ENCODE measurements around the gene KNCN. TPM values are rescaled to one million over a fixed set of nuclear protein-coding genes. Genes with fewer than 3 reads are reported as not detected.
A peak's percentile ranks its signal among the peaks of the same experiment; 100 is the strongest.

Gene KNCN
- total RNA-seq, 1 donor from 2014 or later, result not detected

DNA sequence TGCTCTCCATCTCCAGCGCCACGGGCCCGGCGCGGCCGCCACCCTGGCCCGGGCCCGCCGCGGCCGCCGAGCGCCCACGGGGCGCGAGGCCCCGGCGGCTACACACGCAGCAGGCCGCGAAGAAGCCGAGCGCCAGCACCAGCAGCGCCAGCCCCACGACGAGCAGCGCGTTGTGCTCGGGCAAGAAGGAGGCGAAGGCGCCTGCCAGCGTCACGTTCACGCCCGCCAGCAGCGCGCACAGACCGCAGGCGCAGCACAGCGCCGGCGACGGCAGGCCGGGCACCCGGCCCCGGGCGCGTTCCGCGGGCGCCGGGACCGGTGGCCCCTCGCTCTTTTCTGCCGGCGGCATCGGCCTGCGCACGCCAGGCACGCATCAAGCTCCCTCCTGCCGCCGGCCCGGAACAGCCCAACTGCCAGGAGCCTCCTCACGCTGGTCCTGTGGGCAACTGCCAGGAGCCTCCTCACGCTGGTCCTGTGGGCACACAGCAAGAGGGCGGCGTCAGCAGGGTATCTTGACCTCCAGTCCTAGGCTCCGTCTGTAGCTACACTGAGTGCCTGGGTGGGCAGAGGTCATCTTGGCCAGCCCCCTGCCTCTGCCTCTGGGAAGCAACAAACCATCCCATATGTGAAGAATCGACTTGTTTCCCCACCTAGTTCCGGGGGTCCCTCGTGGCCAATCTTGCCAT, 18.1 kb downstream of the KNCN start:
- no peak for TF ChIP-seq CTCF (IDR thresholded peaks at IDR 0.05; ENCODE audit: unreplicated experiment)
- Mint-ChIP-seq H3K9me3 (peaks cover 14% of the 10 kb centered on the region), H3K4me1 (peaks cover 6% of the 10 kb centered on the region), H3K4me3 (peak overlapping the region; percentile 64), H3K27ac (no peak overlapping the region), H3K27me3 (ENCODE audit: low read depth) (peaks cover 79% of the 10 kb centered on the region), H3K36me3 (no peaks in the 10 kb centered on the region)
- peak in 1 of 2 experiments; percentile 61 for DNase-seq (ENCODE audit: low spot score in 2 of 2, unreplicated experiment in 2 of 2)

DNA sequence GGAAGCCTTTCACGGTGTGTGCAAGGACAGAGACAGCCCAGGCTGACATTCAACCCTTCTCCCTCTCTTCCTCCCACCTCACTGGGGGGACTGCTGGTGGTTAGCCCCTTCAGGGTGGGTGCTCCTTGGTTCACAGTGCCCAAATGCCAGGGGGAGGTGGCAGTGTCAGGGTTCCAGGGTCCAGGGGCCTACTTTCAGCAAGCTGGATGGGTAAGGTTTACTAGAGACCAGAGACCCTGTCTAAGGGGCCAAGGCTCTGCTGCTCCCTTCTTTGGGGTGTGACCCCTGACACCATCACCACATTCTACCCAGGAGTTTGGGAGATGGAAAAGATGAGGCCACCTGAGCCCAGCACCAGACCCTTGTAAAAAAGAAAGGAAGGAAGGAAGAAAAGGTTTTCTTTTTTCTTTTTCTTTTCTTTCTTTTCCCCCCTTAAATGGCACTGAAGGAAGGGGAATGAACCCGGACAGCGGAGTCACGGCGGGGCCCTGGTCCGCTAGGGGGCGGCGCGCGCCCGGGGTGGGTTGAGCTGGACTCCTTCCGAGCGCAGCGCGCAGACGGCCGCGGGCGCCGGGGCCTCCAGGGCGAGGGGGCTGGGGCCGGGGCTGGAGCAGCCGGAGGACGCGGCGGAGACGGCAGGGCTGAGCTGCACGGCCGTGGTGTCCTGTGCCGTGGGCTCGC, 18.8 kb downstream of the KNCN start:
- peak; percentile 66 for TF ChIP-seq CTCF (IDR thresholded peaks at IDR 0.05; ENCODE audit: unreplicated experiment)
- Mint-ChIP-seq H3K36me3 (no peaks in the 10 kb centered on the region), H3K9me3 (peaks cover 14% of the 10 kb centered on the region), H3K27ac (no peak overlapping the region), H3K4me3 (peak overlapping the region; percentile 25), H3K4me1 (peaks cover 6% of the 10 kb centered on the region), H3K27me3 (ENCODE audit: low read depth) (peaks cover 82% of the 10 kb centered on the region)
- peak; percentile 67 to 85 for DNase-seq (ENCODE audit: low spot score in 2 of 2, unreplicated experiment in 2 of 2)

DNA sequence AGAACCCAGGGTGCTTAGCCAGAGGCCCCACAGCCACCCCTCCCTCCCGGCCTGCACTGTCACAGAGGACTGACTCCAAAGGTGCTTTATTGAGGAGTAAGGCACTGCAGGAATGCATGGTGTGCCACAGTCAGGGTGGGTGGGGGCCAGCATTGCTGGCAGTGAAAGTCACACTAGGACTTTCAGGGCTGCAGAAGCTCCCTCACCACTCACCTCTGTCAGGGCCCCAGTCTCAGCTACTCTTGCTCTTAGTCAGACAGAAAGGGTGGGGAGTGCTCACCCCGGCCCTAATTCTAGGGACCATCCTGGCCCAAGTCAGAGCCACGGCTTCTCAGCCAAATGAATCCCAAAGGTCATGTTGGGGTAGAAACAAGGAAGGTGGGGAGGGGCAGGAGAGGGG, 19.4 kb downstream of the KNCN start:
- peaks cover 6% of the 10 kb centered on the region for H3K4me1 Mint-ChIP-seq
- H3K9me3 Mint-ChIP-seq, result peaks cover 9% of the 10 kb centered on the region
- DNase-seq (ENCODE audit: low spot score in 2 of 2, unreplicated experiment in 2 of 2), result no peak
- peaks cover 83% of the 10 kb centered on the region for H3K27me3 Mint-ChIP-seq (ENCODE audit: low read depth)
- H3K36me3 Mint-ChIP-seq, result no peaks in the 10 kb centered on the region
- no peak for TF ChIP-seq CTCF (IDR thresholded peaks at IDR 0.05; ENCODE audit: unreplicated experiment)
- H3K27ac Mint-ChIP-seq, result no peak overlapping the region
- no peak overlapping the region for H3K4me3 Mint-ChIP-seq

- Mint-ChIP-seq H3K4me3 (no peak overlapping the region), H3K4me1 (peaks cover 15% of the 10 kb centered on the region), H3K27ac (no peak overlapping the region), H3K36me3 (no peaks in the 10 kb centered on the region), H3K27me3 (ENCODE audit: low read depth) (peaks cover 83% of the 10 kb centered on the region), H3K9me3 (no peaks in the 10 kb centered on the region)
- DNase-seq (ENCODE audit: low spot score in 2 of 2, unreplicated experiment in 2 of 2), result no peak
- peak; percentile 33 for TF ChIP-seq CTCF (IDR thresholded peaks at IDR 0.05; ENCODE audit: unreplicated experiment)
These were observed 20.5 kb downstream of the KNCN start for GRCh38 chr1:46530791-46531409.

DNA sequence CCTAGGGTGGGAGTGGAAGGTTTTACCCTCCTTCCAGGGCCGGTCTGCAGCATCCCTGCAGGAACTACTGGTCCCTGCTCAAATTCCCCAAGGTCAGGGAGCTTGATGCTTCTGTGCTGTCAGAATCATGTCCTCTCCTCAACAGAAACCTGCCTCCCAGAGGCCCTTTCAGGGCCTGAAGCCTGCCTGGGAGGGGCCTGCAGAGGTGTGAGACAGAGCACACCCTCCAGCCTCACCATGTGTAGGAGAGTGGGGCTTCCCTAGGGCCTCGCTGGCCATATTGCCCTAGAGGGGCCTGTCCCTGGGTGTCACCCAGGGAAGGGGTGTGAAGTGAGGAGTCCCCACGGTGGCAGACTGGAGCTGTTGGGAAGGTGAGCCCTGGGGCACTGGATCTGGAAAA, 21.1 kb downstream of the KNCN start:
- H3K27ac Mint-ChIP-seq, result no peak overlapping the region
- H3K9me3 Mint-ChIP-seq, result no peaks in the 10 kb centered on the region
- H3K4me1 Mint-ChIP-seq, result peaks cover 17% of the 10 kb centered on the region
- H3K36me3 Mint-ChIP-seq, result no peaks in the 10 kb centered on the region
- DNase-seq (ENCODE audit: low spot score in 2 of 2, unreplicated experiment in 2 of 2), result no peak
- peaks cover 84% of the 10 kb centered on the region for H3K27me3 Mint-ChIP-seq (ENCODE audit: low read depth)
- TF ChIP-seq CTCF (IDR thresholded peaks at IDR 0.05; ENCODE audit: unreplicated experiment), result no peak
- H3K4me3 Mint-ChIP-seq, result no peak overlapping the region
